ENCODE measurements around the gene SYNPO.

The SYNPO gene, protein sequence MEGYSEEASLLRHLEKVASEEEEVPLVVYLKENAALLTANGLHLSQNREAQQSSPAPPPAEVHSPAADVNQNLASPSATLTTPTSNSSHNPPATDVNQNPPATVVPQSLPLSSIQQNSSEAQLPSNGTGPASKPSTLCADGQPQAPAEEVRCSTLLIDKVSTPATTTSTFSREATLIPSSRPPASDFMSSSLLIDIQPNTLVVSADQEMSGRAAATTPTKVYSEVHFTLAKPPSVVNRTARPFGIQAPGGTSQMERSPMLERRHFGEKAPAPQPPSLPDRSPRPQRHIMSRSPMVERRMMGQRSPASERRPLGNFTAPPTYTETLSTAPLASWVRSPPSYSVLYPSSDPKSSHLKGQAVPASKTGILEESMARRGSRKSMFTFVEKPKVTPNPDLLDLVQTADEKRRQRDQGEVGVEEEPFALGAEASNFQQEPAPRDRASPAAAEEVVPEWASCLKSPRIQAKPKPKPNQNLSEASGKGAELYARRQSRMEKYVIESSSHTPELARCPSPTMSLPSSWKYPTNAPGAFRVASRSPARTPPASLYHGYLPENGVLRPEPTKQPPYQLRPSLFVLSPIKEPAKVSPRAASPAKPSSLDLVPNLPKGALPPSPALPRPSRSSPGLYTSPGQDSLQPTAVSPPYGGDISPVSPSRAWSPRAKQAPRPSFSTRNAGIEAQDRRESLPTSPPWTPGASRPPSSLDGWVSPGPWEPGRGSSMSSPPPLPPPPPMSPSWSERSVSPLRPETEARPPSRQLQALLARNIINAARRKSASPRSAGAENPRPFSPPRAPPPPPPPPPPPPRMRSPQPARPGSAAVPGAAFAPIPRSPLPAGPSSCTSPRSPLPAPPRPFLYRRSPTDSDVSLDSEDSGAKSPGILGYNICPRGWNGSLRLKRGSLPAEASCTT

DNA sequence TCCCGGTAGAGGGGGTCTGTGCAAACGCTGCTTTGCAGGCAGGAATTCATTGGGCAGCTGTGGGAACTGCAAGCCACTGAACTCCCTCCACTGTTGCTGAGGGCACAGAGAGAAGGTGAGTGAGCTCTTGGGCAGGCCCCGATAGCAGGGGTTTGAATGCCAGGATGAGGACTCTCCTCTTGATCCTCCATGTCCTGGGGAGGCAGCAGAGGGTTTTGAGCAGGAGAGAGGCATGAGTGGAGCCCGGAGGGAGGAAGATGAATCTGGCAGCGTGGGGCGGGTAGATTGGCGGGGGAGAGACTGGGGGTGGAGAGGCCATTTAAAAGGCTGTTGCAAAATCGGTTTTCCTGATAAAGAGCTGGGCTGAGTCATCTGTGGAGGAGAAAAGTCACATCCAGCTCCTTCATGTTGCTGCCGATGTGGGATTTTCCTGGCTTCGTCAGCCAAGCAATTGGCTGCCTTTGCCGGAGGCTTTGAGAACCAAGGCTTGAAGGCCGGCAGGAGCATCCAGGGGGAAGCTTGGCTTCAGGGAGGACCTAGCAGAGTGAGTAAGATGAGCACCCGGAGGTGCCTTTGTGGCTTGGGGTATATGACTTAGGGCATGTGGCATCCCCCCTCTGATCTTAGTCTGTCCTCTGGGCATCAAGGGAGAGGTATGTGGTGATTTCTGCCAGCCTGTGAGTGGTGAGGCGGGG lies at the start of gene SYNPO:
Gene SYNPO, plus strand, starts transcription at position 350 of the 695 bp plus-strand sequence. CDS start 7,616 bp downstream, outside the sequence.
- peak; percentile 99 for DNase-seq (ENCODE audit: low read depth)

DNA sequence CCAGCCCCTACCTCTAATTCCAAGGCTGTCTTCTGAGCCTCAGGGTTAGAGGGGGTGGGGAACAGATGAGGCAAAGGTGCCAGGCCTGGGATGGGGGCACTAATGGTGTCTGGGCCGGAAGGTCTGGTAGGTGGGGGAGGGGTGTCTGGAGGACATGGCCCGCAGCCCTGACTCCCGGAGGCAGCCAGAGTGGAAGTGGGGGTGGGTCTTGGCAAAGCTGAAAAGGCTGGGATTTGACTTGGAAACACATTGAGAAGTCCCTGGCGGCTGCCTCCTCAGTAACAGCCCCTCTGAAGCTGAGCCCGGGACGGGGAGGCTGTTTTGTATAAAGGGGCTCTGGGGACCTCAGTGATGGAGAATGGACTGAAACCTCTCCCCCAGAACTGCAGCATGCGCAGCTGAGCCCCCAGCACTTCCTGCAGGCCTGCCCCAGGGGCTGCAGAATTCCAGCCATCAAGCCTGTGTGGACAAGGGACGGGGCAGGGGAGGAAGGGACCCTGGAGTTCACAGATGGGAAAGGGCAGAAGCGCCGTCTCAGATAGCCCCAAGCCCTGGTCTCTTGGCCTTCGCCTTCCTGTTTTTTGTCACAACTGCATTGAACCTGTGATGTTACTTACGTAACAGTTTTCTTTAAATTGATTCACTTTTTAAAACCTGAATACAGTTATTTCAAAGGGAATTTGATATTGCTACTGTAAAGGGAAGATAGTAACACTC lies 49.3 kb upstream of the SYNPO start:
- no peak for DNase-seq (ENCODE audit: low read depth)

DNA sequence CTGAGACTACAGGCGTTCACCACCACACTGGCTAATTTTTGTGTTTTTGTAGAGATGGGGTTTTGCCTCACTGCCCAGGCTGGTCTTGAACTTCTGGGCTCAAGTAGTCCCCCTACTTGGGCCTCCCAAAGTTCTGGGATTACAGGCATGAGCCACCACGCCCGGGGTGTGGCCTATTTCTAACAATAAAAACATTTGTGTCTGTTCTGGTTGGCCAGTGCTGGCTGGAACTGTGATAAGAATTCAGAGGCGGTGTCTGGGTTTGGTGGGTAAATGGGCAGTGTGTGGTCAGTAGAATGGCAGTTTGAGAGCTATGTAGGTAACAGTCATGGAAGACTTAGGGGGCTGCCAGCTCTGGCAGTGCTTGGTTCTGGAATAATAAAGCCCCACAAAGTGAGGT lies 46.9 kb upstream of the SYNPO start:
- no peak for DNase-seq (ENCODE audit: low read depth)

DNA sequence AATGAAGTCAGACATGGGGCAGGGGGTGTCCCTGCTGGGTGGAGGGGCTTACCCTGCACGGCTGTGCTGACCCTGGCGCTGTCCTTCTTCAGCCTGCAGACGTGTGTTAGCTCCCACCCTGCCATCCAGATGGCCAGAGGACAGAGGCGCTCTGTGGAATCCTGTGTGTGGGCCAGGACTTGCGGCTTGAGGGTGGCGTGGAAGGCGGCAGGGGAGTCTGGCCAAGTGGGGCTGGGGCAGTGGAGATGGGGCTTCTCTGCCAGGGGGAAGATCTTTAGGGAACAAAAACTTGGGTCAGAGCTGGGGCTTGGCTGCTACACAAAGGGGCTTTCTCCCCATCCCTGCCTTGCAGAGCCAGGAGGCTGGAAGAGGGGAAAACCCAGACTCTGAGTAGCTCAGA lies 46.5 kb upstream of the SYNPO start:
- no peak for DNase-seq (ENCODE audit: low read depth)

DNA sequence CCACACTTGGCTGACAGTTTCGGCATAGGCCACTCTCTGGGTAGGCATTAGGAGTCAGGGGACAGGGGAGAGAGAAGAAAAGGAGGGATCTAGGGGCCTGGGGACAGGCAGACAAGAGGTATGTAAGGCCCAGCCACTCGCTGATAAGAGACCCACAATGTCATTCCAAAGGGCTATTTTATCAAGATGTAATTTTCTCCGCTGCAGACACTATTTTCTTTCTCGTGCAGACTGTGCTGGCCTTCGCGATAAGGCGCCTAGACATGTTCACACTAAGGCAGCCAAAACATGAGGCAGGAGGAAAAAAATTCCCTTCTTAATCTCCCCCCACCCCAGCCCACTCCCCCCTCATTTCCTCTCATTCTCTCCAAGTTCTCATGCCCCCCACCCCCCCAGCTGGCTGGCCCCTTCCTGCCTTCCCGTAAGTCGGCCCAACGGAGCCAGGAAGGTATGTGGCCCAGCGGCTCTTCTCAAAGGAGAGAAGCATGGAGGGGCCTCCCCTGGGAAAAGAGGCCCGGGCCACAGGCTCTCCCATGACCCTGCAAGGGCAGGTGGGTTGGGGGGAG lies 44.9 kb upstream of the SYNPO start:
- peak; percentile 59 for DNase-seq (ENCODE audit: low read depth)

DNA sequence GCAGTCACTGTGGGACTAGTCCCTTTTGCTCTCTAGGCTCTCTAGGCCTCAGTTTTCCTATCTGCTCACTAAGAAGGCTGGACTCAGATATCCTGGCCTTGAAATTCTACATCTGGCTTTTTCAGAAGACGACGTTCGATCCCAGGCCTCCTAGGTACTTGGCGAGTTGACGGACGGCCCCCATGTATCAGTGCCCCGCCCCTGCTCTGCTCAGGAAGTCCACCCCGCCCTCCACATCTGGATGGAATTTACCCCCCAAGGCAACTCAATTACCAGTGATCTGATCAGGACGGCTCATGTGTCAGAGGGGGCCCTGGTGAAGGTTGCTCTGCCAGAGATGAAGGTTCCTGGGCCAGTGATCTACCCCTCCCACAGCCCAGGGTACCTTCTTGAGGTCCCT lies 44.1 kb upstream of the SYNPO start:
- no peak for DNase-seq (ENCODE audit: low read depth)

DNA sequence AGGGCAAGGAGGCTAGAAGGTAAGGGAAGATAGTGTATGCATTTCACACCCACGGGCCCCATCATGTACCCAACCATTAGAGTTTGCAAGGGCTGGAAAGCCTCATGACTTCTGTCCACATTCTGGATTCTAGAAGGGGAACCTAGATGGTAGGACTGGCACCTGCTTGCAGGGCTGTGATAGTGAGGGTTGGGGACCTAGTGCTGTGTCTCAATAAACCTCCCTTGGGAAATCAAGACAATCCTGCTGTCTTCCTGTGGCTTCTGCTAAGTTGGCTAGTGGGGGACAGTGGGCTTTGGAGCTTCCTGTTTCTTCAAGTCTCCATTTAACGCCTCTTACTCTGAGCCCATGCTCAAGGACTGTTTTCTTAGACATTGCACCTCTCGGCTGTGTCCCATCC lies 43.6 kb upstream of the SYNPO start:
- DNase-seq (ENCODE audit: low read depth), result no peak

DNA sequence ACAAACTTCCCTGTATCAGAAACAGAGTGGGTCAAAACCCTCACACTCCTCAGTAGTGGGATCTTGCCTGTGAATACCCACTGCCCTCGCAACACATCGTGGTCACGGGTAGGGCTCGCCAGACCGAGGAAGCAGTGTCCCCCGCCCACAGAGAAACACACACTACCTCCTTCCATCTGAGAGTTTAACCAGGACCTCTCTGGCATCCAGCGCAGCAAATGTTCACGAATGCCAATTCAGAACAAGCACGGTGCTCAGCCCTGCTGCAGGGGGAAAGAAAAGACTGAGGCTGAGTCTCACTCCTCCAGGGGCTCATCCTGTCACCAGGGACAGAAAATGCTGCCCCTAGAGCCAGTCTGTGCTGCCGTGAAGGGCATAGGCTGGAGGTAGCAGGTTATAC lies 42.5 kb upstream of the SYNPO start:
- no peak for DNase-seq (ENCODE audit: low read depth)

DNA sequence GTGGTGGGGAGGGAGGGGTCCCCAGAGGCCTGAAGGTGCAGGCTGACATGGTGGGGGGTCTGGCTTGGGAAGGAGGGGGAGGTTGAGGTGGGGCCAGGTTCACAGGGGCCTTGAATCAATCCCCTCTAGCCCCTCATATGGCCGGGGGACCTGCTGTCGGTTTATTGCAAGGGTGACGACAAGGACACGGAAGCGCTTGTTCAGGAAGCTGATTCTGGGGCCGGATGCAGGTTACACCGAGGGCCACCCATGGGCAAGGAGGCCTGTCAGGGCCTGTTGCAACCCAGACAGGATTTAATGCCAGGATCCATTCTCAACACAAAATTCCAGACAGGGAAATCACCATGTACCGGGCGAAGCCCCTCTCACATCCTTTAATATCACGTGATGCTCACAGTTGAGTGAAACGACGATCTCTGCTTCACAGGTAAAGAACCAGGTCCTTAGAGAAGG lies 41.6 kb upstream of the SYNPO start:
- no peak for DNase-seq (ENCODE audit: low read depth)

DNA sequence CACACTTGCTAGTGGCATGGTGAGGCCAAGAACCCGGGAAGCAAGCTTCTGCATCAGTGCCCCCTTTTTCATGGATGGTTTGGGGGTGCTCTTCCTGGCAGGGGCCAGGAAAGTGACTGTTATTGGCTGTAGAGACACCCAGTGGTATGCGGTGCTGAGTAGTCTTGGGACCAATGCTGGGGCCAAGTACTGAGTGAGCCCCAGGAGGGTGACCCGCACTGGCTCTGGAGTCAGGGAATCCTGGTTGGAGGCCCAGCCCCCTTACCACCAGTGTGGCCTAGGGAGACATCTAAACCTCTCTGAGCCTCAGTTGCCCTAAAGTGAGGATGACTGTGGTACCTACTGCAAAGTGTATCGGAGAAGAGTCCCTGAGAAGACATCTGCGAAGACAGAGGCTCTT lies 41.2 kb upstream of the SYNPO start:
- no peak for DNase-seq (ENCODE audit: low read depth)

DNA sequence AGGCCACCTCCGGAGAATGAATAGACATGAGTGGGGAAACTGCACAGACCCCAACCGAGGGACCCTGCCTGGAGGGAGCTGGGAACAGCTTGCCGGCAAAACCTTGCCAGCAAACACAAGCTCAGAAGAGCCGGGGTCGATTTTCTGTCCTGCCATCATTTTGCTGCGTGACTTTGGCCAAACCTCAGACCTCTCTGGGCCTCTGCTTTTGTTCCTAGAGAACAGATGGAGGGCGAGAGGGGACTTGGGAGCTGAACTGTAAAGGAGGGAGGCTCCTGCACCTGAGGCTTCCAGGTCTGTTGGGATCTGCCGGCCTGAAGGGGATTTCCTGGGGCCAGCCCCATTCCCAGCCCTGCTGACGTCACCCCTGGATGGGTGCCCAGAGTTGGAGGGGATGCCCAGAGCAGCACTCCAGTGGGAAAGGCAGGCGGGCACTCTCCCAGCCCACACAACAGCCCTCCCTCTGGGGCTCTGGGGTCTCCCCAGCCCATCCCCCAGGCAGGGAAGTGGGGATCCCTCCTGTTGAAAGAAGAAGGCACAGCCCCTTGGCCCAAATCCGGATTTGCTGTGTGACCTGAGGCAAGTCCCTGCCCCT lies 40.4 kb upstream of the SYNPO start:
- peak; percentile 70 for DNase-seq (ENCODE audit: low read depth)

DNA sequence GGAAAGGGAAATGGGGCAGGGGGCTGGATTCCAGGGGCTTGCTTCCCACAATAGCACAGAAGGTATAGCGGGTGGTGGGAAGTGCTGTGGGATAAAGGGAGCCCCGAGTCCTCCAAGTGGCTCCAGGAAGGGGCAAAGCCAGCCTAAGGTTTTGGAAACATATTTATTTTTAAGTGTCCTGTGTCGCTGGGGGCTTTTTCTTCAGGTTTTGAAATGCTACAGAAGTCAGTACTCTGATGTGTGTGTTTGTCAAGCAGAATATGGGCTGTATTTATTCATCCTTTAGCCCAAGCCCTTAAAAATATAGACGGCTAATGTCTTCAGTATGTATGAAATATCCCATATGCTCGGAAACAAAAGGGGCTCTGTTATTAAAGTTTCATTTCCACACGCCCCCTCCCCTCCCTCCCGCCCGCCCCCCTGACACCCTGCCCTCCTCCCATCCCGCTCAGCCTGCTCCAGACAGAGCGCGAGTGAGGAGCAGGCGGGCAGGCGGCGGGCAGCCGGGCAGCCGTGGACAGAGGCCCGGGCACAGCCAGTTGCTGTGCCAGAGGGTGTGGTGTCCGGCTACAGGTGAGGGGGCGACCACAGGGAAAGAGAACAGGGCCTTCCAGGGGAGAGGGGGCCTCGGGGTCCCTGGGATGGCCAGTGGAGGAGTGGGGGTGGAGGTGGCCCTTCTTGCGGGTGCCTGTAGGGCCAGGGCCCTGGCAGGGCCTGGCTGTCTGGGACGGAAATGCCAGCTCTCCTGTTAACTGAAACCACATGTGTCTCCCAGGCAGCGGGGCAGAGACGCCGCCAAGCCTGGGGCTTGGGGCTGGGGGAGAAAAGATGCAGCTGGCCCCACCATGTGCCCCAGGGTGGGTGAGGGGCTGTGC lies 39.6 kb upstream of the SYNPO start:
- DNase-seq (ENCODE audit: low read depth), result no peak

DNA sequence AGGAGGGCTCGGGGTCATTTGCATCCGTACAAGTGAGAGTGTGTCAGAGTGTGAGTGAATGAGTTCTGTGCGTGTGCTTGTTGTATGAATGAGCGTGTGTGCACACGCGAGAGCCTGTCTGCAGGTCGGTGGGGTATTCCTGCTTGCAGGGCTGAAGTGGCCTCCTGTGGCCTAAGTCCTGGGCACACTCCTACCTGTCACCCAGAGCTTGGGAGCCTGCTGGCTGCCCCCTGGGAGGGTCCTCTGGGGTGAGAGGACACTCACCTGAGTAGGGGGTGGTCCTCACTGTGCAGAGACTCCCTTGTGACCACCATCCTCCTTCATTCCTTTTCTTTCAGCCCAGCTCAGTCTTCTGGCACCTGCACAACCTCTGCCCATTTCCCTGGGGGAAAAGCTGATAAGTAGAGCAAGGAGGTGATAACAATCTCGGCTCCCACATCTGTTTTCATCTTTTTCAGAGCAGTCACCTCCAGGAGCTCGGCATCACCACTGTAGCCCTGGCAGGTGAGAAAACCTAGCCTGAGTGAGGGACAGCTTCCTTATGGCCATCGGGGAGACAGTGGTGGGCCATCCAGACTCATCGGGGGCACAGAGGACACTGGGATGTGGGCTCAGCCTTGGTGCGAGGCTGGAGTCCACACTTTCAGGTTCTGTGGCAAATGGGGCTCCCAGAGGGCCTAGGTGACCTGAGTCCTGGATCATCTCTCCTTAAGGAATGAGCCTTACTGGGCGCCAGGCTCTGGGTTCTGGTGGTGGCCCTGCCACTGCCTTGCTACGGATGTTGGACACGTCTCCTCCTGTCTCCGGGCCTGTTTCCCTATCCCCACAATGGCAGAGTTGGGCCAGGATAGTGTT lies 38.7 kb upstream of the SYNPO start:
- no peak for DNase-seq (ENCODE audit: low read depth)

DNA sequence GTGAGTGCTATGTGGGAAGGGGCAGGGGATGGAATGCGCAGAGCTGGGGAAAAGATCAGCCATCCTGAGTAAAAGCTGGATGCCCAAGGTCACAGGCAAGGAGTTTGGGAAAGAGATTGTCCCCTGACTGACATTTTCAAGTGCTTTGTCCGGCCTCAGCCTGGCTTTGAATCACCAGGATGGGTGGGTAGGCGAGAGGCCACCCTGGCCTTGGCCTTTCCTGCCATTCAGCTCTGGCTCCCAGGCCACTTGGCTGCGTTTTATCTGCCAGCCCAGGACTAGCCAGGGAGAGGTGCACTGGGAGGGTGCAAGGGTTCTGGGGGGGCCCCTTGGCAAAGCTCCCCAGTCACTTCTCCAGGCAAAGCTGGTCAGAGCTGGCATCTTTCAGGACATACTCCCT lies 37.4 kb upstream of the SYNPO start:
- no peak for DNase-seq (ENCODE audit: low read depth)

DNA sequence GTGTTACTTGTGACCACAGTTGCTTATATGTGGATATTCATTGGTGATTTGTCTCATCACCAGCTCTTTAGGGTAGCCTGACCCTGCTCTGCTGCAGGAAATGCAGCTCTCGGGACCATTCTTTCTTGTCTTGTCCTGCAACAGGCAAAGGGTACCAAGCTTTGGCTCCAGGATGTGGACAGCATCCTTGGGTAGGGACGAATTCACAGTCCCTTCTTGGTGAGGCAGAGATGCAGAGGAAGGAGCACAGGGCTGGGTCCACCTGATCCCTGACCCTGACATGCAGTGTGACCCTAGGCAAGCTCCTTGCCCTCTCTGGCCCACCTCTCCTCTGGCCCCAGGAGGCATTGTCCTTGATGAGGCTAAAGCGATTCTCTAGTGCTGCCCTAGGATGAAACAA lies 37.0 kb upstream of the SYNPO start:
- no peak for DNase-seq (ENCODE audit: low read depth)

DNA sequence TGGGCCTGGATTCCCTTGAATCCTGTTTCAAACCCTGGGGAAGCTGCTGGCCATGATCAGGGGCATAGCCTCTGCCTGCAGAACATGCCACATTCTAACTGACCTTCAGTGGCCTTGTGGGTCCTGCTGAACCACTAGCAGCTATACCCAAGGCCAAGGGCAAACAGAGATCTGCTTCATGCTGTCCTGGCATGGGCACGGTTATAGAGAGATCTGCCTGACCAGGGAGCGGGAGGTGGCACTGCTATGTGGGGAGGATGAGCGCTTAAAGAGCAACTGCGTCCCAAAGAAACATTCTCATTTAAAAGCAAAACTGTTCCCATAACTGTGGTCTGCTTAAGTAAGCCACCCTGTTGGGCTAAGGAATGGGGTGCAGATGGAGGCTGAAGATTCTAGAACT lies 36.5 kb upstream of the SYNPO start:
- DNase-seq (ENCODE audit: low read depth), result no peak

DNA sequence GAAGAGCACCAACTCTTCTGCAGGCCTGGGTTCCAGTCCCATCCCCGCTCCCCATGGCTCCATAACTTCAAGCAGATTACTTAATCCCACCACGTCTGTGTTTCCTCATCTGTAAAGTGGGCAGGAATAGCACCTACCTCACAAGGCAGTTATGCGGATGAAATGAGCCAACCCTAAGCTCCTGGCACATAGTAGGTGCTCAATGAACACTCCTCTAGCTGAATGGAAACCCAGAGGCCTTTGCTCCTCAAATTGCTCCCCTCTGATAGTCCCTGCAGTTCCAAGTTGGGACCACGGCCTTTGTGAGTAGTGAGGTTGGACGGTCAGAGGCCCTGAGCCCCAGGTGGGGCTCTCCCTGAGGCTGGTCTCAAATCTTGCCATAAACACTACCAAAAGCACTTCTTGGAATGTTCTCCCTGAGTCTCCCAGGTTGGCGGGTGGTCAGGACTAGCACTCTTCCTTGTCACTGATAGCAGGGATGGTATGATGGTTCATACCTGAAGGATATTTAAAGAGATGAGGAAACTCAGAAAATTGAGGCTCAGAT lies 35.5 kb upstream of the SYNPO start:
- DNase-seq (ENCODE audit: low read depth), result no peak

DNA sequence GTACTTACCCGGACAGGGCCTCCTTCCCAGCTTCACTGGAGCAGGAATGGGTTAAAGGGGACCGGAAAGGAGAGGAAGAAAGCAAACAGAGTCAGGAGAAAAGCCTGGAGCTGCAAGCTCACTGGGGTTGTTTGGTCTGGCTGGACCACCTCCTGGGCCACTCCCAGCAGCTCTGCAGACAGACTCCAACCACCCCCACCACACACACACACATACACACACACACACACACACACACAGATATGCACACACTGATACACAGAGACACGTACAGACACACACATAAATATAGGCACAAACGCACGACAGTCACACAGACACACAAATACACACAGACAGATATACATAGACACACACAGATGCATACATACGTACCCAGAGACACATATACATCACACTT lies 34.9 kb upstream of the SYNPO start:
- DNase-seq (ENCODE audit: low read depth), result no peak

DNA sequence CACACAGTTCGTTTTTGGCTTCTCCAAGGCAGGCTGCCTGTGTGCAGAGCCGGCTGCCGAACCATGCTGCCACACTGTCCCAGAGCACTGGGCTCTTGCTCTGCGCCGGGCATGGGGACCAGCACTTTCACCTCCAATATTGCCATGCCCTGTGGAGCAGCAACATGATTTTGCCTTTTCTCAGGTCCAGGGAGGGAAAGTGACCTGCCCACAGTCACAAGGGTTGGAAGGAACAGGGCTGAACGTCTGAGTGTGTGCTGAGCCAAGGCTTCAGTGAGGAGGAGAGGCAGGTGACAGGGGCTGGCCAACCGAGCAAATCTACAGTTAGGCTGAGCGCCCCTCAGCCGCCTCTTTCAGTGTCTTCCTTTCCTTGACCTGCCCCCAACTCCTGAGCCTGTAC lies 34.0 kb upstream of the SYNPO start:
- DNase-seq (ENCODE audit: low read depth), result no peak
